Activated T-helper 17 cell treated with anti-CD3 and anti-CD28 coated beads, Interleukin-2, amount 50 U/mL, for 72 hours (primary cell): ENCODE data around the gene CLIC4. TPM values are rescaled to one million over a fixed set of nuclear protein-coding genes. Genes with fewer than 3 reads are reported as not detected.
"Not testable (repeated sequence)": the region's sequence is repeated elsewhere in the genome, so short reads cannot be mapped to it uniquely, and the experiment has no call there.

Experiments
- ATAC-seq: fragments of 150-1000 bp; cut with Tn5 transposase; replicated peaks from 2 replicates; pipeline ENCODE4 v1.10.0; 2021; ENCODE audit warnings: mild to moderate bottlenecking, moderate library complexity
- H3K27ac Mint-ChIP-seq: one replicate; pipeline ENCODE4 v1.8.0; 2022; ENCODE audit warnings: mixed read lengths
- H3K27me3 Mint-ChIP-seq: one replicate; pipeline ENCODE4 v1.8.0; 2022; ENCODE audit warnings: mixed read lengths
- H3K36me3 Mint-ChIP-seq: one replicate; pipeline ENCODE4 v1.8.0; 2022; ENCODE audit warnings: low read depth, mild to moderate bottlenecking, mixed read lengths
- H3K4me1 Mint-ChIP-seq: one replicate; pipeline ENCODE4 v1.8.0; 2022; ENCODE audit warnings: mixed read lengths
- H3K4me3 Mint-ChIP-seq: one replicate; pipeline ENCODE4 v1.8.0; 2022; ENCODE audit warnings: mild to moderate bottlenecking, mixed read lengths
- H3K9me3 Mint-ChIP-seq: one replicate; pipeline ENCODE4 v1.8.0; 2022; ENCODE audit warnings: mixed read lengths
- total RNA-seq, 2 donors: library from RNA; stranded (reverse); gene quantifications; one replicate each; pipeline ENCODE4 v1.2.3, GENCODE V29; 2022

The CLIC4 gene
- total RNA-seq: 10 to 100 TPM in 1 of 2 donors, 1 to 10 TPM in 1; 8.9 to 13.8 TPM

DNA sequence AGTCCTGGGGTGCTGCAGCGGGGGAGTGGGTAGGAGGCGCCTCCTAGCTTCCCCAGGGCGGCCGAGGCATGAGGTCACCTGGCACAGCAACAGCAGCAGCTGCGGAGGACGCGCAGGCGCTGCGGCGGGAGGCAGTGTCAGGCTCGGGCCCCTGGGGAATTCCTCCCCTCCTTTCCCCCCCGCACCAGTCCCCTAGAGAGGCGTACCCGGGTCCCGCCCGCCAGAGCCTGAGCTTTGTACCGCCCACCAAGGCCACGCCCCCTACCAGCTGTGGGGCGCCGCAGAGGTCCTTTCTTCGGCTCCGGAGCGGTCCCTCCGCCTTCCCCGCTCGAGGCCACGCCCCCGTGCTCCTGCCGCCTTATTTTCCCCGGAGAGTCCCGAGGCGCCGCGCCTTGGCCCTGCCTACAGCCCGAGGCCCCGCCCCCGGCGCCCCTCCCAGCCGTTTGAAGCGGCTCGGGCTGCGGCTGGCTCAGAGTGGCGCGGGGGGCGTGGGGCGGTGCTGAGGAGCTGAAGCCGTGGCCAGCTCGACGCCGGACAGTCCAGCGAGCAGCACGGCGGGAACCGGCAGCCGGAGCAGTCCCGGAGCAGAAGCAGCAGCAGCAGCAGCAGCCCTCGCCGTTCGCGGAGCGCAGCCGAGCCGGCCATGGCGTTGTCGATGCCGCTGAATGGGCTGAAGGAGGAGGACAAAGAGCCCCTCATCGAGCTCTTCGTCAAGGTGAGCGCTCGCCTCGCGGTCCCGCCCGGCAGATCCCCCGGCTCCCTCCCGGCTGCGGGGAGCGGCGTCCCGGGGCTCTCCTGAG lies at the start of gene CLIC4:
CLIC4 (plus strand) TSS at position 537 of the 800 bp plus-strand sequence; CDS start at position 644, 107 bp downstream.
- Mint-ChIP-seq H3K36me3 (no peaks in the 10 kb centered on the region), H3K27me3 (peaks cover 4% of the 10 kb centered on the region), H3K4me1 (peaks cover 24% of the 10 kb centered on the region), H3K4me3 (peak within 1 kb of the TSS; percentile 85), H3K9me3 (no peaks in the 10 kb centered on the region), H3K27ac (peak within 1 kb of the TSS; percentile 48)
- peak; percentile 91 for ATAC-seq

DNA sequence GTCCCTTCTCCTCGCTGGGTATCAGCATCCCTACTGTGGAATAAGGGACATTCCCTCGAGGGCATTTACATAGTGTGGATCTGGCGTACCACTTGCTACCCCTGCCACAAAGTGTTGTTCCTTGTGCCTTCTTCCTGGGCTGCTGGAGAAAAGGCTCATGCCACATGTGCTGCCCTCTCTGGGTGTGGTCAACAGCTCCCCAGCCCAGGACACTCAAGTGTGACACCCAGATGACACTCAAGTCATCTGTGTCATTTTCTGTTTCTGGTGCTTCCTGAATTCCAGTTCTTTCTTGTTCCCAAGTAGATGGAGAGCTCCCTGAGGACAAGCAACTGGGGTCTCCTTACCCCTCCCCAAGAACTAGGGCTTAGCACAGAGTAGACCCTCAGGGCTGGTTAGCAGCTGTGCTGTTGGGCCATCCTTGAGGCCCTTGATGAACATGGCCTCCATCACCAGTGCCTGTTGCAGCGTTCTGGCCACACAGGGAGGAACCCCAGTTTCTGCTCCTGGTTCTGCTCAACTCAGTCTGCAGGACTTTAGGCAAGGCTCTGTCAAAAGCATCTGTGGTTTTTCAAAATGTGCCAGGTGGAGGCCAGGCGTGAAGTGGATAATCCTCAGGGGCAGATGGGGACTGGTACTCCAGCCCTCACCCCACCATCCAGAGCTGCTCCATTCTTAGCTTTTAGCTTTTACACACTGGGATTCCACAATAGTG lies 49.0 kb upstream of the CLIC4 start:
- no peak for ATAC-seq
- Mint-ChIP-seq H3K4me1 (no peaks in the 10 kb centered on the region), H3K36me3 (no peaks in the 10 kb centered on the region), H3K27me3 (no peaks in the 10 kb centered on the region), H3K4me3 (no peak overlapping the region), H3K9me3 (no peaks in the 10 kb centered on the region), H3K27ac (no peak overlapping the region)

DNA sequence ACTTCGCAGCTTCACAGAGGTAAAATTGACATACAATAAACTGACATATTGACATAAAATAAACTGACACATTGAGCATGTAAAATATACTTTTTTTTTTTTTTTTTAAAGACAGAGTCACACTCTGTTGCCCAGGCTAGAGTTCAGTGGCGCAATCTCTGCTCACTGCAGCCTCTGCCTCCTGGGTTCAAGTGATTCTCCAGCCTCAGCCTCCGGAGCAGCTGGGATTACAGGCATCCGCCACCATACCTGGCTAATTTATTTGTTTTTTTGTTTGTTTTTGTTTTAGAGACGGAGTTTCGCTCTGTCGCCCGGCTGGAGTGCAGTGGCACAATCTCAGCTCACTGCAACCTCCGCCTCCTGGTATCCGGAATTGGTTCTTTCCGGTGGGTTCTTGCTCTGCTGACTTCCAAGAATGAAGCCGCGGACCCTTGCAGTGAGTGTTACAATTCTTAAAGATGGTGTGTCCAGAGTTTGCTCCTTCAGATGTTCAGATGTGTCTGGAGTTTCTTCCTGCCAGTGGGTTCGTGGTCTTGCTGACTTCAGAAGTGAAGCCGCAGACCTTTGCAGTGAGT lies 48.4 kb upstream of the CLIC4 start:
- Mint-ChIP-seq H3K27me3 (no peaks in the 10 kb centered on the region), H3K4me1 (no peaks in the 10 kb centered on the region), H3K27ac (no peak overlapping the region), H3K9me3 (no peaks in the 10 kb centered on the region), H3K36me3 (no peaks in the 10 kb centered on the region), H3K4me3 (no peak overlapping the region)
- no peak for ATAC-seq

DNA sequence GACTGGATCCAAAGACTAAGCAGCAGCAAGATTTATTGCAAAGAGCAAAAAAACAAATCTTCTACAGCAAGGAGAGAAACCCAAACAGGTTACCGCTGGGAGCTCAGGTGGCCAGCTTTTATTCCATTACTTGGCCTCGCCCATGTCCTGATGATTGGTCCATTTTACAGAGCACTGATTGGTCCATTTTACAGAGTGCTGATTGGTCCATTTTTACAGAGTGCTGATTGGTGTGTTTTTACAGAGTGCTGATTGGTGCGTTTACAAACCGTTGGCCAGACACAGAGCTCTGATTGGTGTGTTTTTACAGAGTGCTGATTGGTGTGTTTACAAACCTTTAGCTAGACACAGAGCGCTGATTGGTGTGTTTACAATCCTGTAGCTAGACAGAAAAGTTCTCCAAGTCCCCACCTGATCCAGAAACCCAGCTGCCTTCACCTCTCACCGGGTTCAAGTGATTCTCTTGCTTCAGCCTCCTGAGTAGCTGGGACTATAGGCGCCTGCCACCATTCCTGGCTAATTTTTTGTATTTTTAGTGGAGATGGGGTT lies 47.7 kb upstream of the CLIC4 start:
- not testable (repeated sequence) for ATAC-seq, H3K4me1 Mint-ChIP-seq, H3K27me3 Mint-ChIP-seq, H3K4me3 Mint-ChIP-seq, H3K27ac Mint-ChIP-seq, H3K9me3 Mint-ChIP-seq, H3K36me3 Mint-ChIP-seq

DNA sequence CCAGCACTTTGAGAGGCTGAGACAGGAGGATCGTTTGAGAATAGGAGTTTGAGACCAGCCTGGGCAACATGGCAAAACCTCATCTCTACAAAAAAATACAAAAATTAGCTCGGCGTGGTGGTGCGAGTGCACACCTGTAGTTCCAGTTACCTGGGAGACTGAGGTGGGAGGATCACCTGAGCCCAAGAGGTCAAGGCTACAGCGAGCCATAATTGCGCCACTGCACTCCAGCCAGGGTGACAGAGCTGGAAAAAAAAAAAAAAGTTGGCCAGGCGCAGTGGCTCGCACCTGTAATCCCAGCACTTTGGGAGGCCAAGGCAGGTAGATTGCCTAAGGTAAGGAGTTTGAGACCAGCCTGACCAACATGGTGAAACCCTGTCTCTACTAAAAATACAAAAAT lies 46.9 kb upstream of the CLIC4 start:
- not testable (repeated sequence) for H3K36me3 Mint-ChIP-seq, H3K27me3 Mint-ChIP-seq, H3K4me1 Mint-ChIP-seq, H3K4me3 Mint-ChIP-seq, H3K27ac Mint-ChIP-seq, H3K9me3 Mint-ChIP-seq, ATAC-seq

DNA sequence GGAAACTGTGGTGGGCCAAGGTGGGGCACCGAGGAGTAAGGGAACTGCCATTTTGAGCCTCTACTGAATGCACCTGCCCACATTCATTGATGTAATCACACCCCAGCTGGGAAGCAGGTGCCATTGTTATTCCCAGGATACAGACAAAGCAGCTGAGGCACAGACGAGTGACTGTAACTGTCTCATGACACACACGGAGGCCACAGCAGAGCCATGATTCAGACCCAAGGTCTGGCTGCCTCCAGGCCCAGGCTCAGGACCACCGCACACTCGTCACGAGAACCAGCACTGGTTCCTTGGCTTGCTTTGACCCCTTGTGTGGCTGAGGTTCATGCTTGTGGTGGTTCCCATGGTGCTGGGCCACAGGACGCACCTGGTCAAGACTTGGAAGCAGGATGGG lies 45.6 kb upstream of the CLIC4 start:
- Mint-ChIP-seq H3K27me3 (no peaks in the 10 kb centered on the region), H3K4me1 (peaks cover 2% of the 10 kb centered on the region), H3K36me3 (no peaks in the 10 kb centered on the region), H3K4me3 (no peak overlapping the region), H3K9me3 (no peaks in the 10 kb centered on the region), H3K27ac (no peak overlapping the region)
- ATAC-seq: no peak

DNA sequence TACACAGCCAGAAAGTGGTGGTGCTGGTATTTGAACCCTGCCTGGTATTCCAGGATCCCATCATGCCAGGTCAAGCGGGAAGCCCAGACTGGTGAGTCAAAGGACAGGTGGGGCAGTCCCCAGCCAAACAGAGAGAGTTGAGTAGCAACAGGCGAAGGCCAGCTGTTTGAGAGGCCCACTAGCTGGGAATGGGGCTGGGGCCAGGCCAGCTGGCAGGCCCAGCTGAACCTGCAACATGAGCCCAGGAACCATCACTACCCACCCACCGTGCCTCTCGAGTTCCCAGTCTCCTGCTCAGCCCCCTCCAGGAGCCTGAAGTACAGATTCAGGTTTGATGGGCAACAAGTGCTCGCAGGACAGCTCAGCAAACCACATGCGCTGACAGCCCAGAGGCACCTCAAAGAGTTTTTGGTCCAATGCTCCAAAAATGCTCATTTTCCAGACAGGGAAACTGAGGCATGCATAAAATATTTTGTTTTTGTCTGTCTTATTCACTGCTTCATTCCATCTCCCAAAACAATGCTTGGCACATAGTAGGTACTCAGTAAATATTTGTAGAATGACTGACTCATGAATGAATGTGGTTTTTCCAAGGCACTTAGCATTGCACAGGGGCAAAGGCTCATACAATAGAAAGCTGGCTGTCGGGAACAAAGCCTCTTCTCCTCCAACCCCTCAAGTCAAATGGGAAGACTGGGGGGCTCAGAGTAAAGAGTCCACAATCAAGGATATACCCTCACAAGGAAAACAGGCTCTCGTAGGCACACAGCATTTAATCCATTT lies 42.5 kb upstream of the CLIC4 start:
- H3K9me3 Mint-ChIP-seq: no peaks in the 10 kb centered on the region
- no peak for ATAC-seq
- no peak overlapping the region for H3K27ac Mint-ChIP-seq
- H3K27me3 Mint-ChIP-seq: no peaks in the 10 kb centered on the region
- H3K4me3 Mint-ChIP-seq: no peak overlapping the region
- H3K4me1 Mint-ChIP-seq: peaks cover 11% of the 10 kb centered on the region
- H3K36me3 Mint-ChIP-seq: no peaks in the 10 kb centered on the region

DNA sequence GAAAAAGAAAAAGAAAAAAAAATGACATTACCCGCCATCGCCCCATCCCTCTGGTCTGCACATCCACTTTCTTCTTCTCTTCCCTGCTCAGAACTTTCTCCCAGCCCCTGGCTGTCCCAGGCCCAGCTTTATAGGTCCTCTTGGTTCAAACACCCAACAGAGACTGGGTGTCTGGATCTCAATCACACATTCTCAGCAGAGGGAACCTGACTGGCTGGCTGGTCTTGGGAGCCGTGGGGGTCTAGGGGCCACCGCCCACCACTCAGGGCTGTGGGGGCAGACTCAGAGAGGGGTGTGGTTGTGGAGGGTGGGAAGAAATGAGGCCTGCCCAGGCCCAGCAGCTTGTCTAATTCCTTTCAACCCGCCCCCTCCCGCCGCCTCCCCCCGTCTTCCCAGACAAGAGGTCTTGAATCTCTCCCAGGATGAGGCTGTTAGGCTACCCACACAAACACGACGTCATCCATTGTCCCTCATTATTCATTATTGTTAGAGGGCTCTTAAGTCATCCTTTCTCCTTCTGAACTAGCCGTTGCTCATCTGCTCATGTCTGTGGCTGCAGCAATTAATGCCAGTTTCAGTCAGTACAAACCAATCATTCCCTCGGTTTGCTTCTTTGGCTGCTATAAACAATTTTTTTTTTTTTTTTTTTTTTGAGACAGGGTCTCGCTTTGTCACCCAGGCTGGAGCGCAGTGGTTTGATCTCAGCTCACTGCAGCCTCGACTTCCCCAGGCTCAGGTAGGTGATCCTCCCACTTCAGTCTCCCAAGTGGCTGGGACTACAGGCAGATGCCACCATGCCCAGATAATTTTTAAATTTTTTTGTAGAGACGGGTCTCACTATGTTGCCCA lies 40.6 kb upstream of the CLIC4 start:
- Mint-ChIP-seq H3K4me3 (no peak overlapping the region), H3K36me3 (no peaks in the 10 kb centered on the region), H3K9me3 (no peaks in the 10 kb centered on the region), H3K27ac (no peak overlapping the region), H3K4me1 (peaks cover 16% of the 10 kb centered on the region), H3K27me3 (no peaks in the 10 kb centered on the region)
- ATAC-seq: peak; percentile 33

DNA sequence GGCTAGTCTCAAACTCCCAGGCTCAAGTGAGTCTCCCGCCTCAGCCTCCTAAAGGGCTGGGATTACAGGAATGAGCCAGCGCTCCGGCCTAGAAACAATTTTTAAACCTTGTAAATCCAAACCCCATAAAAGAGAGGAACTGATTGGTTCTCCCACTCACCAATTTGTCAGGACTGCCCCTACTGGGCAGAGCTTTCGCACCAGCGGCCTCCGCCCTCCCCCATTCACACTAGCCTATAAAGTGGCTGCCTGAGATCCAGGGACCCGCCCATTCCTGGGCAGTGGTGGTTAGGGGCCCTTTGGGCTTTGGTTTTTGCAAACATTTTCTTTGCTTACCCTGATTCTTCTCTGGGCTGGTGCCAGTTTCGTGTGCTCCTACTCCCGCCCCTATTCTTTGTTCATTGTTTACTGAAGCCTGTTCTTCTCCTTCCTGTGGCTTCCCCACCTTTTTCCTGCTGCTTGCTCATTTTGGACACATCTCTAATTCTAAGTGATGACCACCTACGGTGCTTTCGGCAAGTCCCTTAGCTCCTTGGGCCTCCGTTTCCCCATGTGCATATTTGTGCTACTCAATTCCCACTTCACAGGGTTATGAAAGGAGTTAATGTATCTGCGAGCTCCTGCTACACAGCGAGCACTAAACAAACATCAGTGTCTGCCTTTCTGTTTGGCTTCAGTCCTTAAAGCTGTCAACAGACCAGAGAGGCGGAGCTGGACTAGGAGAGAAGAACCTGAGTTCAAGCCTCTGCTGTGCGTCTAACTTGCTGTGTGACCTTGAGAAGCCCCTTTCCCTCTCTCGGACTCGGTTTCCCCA lies 39.8 kb upstream of the CLIC4 start:
- no peaks in the 10 kb centered on the region for H3K9me3 Mint-ChIP-seq
- peaks cover 21% of the 10 kb centered on the region for H3K4me1 Mint-ChIP-seq
- H3K36me3 Mint-ChIP-seq: no peaks in the 10 kb centered on the region
- no peak overlapping the region for H3K27ac Mint-ChIP-seq
- peak overlapping the region; percentile 19 for H3K4me3 Mint-ChIP-seq
- peak; percentile 72 for ATAC-seq
- no peaks in the 10 kb centered on the region for H3K27me3 Mint-ChIP-seq

DNA sequence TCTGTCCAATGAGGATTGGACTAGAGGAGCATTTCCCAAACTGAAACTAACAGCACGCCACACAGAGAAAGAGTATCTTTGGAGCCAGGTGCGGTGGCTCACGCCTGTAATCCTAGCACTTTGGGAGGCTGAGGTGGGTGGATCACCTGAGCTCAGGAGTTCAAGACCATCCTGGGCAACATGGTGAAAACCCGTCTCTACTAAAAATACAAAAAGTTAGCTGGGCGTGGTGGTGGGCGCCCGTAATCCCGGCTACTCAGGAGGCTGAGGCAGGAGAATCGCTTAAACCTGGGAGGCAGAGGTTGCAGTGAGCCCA lies 39.2 kb upstream of the CLIC4 start:
- H3K4me1 Mint-ChIP-seq: peaks cover 21% of the 10 kb centered on the region
- not testable (repeated sequence) for H3K27ac Mint-ChIP-seq, H3K4me3 Mint-ChIP-seq, ATAC-seq, H3K27me3 Mint-ChIP-seq, H3K36me3 Mint-ChIP-seq, H3K9me3 Mint-ChIP-seq

DNA sequence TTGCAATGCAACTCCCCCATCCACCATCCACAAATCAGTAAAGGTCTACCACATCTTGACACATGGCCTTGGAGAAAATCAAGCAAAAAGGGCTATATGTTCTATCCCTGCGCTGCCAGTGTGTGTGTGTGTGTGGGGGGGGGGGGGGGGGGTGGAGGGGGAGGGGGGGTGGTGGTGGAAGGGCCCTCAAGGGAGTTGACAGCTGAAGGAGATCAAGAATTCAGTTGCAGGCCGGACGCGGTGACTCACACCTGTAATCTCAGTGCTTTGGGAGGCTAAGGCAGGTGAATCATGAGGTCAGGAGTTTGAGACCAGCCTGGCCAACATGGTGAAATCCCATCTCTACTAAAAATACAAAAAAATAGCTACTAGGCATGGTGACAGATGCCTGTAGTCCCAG lies 37.6 kb upstream of the CLIC4 start:
- Mint-ChIP-seq H3K36me3 (no peaks in the 10 kb centered on the region), H3K9me3 (no peaks in the 10 kb centered on the region), H3K27ac (no peak overlapping the region), H3K4me3 (no peak overlapping the region), H3K4me1 (peaks cover 21% of the 10 kb centered on the region), H3K27me3 (no peaks in the 10 kb centered on the region)
- no peak for ATAC-seq

DNA sequence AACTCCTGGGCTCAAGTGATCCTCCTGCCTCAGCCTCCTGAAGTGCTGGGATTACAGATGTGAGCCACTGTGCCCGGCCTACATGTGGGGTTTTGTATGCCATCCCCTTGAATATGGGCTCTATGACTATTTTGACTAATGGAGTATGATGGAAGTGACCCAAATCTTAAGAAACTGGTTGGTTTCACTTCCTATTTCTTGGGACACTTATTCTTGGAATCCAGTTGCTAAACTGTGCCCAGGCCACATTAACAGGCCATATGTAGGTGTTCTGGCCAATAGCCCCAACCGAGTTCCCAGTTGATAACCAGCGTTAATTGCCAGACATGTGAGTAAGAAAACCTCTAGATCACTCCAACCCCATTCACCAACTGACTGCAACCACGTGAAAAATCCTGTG lies 36.3 kb upstream of the CLIC4 start:
- Mint-ChIP-seq H3K27me3 (no peaks in the 10 kb centered on the region), H3K4me1 (peaks cover 21% of the 10 kb centered on the region), H3K27ac (peak overlapping the region; percentile 81), H3K36me3 (no peaks in the 10 kb centered on the region), H3K4me3 (no peak overlapping the region), H3K9me3 (no peaks in the 10 kb centered on the region)
- ATAC-seq: peak; percentile 13

DNA sequence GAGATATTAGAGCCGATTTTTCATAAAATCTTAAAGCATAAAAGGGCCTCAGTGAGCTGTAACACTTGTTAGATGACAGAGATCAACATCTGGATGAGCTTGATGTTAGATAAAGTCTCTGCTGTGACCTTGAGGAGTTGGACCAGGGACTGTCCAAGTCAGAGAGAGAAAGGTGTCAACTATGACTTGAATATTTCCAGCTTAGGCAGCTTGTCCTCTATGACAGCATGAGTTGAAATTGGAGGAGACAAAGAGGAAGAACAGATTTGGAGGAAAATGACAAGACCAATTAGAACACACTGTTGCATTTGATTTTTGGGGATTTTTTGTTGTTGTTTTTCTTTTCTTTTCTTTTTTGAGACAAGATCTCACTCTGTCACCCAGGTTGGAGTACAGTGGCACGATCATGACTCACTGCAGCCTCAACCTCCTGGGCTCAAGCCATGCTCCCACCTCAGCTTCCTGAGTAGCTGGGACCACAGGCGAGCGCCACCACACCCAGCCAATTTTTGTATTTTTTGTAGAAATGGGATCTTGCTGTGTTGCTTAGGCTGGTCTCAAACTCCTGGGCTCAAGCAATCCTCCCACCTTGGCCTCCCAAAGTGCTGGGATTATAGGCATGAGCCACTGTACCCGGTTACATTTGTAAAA lies 35.3 kb upstream of the CLIC4 start:
- peak; percentile 60 for ATAC-seq
- H3K4me3 Mint-ChIP-seq: peak overlapping the region; percentile 47

More for the DNA sequence above, 35.3 kb upstream of the CLIC4 start:
- Mint-ChIP-seq H3K27me3 (no peaks in the 10 kb centered on the region), H3K9me3 (no peaks in the 10 kb centered on the region), H3K4me1 (peaks cover 16% of the 10 kb centered on the region), H3K27ac (peak overlapping the region; percentile 81), H3K36me3 (no peaks in the 10 kb centered on the region)
